Cardiac muscle cell (in vitro differentiated cells and primary cell): Measurements from ENCODE around the gene LHFPL6. TPM values are rescaled to one million over a fixed set of nuclear protein-coding genes. Genes with fewer than 3 reads are reported as not detected.

Source experiments
- DNase-seq, 2 donors: peaks; one replicate each; pipeline versions ENCODE4 v3.0.0 to v3.0.0-alpha.2; 2010 to 2017; ENCODE audit warnings: low read depth in 1 of 2, low spot score in 1 of 2
- H3K27ac ChIP-seq: fragments of 200-600 bp; sonication (generic); 2 replicates; pipeline ENCODE4 v1.5.1; 2016
- H3K27me3 ChIP-seq: fragments of 200-600 bp; sonication (generic); 2 replicates; pipeline ENCODE4 v1.6.0; 2016; ENCODE audit warnings: control low read depth
- H3K36me3 ChIP-seq: fragments of 200-600 bp; sonication (generic); 2 replicates; pipeline ENCODE4 v1.5.1; 2016; ENCODE audit warnings: control low read depth
- H3K4me1 ChIP-seq: fragments of 200-600 bp; sonication (generic); 2 replicates; pipeline ENCODE4 v1.8.1; 2017; ENCODE audit warnings: low read depth, mild to moderate bottlenecking, mixed run types
- H3K4me3 ChIP-seq: fragments of 200-600 bp; sonication (generic); 2 replicates; pipeline ENCODE4 v1.5.1; 2016; ENCODE audit warnings: mild to moderate bottlenecking
- H3K9me3 ChIP-seq: fragments of 200-600 bp; sonication (generic); 2 replicates; pipeline ENCODE4 v1.5.1; 2017; ENCODE audit warnings: low read depth, mild to moderate bottlenecking, control low read depth
- CTCF ChIP-seq: IDR thresholded peaks from 2 replicates; pipeline ENCODE4 v1.5.1; 2012; ENCODE audit warnings: low read depth, mild to moderate bottlenecking, low read length
- polyA plus RNA-seq: library from polyadenylated mRNA; unstranded; fragments of >200 nt; fragmentation: Nextera tagmentation; extraction: Ambion mirVana; gene quantifications from 2 replicates; pipeline ENCODE4 v1.2.1, GENCODE V29; 2016
- total RNA-seq: library from RNA; depleted of rRNA; stranded (reverse); fragments of >200 nt; gene quantifications from 2 replicates; pipeline ENCODE4 v1.2.3, GENCODE V29; 2016

The LHFPL6 gene
- total and polyA plus RNA-seq, 2 experiments from 2014 or later = 10.0 to 19.2 TPM

GRCh38 chr13:39547108-39547507 is 55.9 kb downstream of the LHFPL6 start:
- no peak for DNase-seq
- no peaks in the 10 kb centered on the region for H3K36me3 ChIP-seq
- TF ChIP-seq CTCF = no peak
- no peak overlapping the region for H3K27ac ChIP-seq
- H3K4me1 ChIP-seq = peaks cover 12% of the 10 kb centered on the region
- no peaks in the 10 kb centered on the region for H3K9me3 ChIP-seq
- peaks cover 78% of the 10 kb centered on the region for H3K27me3 ChIP-seq
- H3K4me3 ChIP-seq = no peak overlapping the region

GRCh38 chr13:39542361-39542760 is 60.6 kb downstream of the LHFPL6 start:
- TF ChIP-seq CTCF = no peak
- Histone ChIP-seq H3K27me3 (peaks cover 66% of the 10 kb centered on the region), H3K4me3 (no peak overlapping the region), H3K4me1 (peaks cover 12% of the 10 kb centered on the region), H3K9me3 (no peaks in the 10 kb centered on the region), H3K36me3 (no peaks in the 10 kb centered on the region), H3K27ac (no peak overlapping the region)
- DNase-seq = no peak

- Histone ChIP-seq H3K36me3 (no peaks in the 10 kb centered on the region), H3K4me1 (peaks cover 12% of the 10 kb centered on the region), H3K9me3 (no peaks in the 10 kb centered on the region), H3K27ac (no peak overlapping the region), H3K27me3 (peaks cover 66% of the 10 kb centered on the region), H3K4me3 (no peak overlapping the region)
- no peak for DNase-seq
- no peak for TF ChIP-seq CTCF
Measured at GRCh38 chr13:39540929-39541605, 61.9 kb downstream of the LHFPL6 start.

GRCh38 chr13:39538816-39539790 is 63.9 kb downstream of the LHFPL6 start:
- Histone ChIP-seq H3K27ac (no peak overlapping the region), H3K9me3 (no peaks in the 10 kb centered on the region), H3K4me3 (no peak overlapping the region), H3K4me1 (peaks cover 6% of the 10 kb centered on the region), H3K27me3 (peaks cover 71% of the 10 kb centered on the region), H3K36me3 (no peaks in the 10 kb centered on the region)
- no peak for DNase-seq
- no peak for TF ChIP-seq CTCF

GRCh38 chr13:39536906-39537305 is 66.1 kb downstream of the LHFPL6 start:
- no peaks in the 10 kb centered on the region for H3K4me1 ChIP-seq
- DNase-seq = no peak
- no peak overlapping the region for H3K4me3 ChIP-seq
- TF ChIP-seq CTCF = no peak
- H3K9me3 ChIP-seq = no peaks in the 10 kb centered on the region
- no peaks in the 10 kb centered on the region for H3K36me3 ChIP-seq
- H3K27ac ChIP-seq = no peak overlapping the region
- peaks cover 57% of the 10 kb centered on the region for H3K27me3 ChIP-seq
